K562 (cell line): ENCODE results near the gene TPD52L1. TPM values are rescaled to one million over a fixed set of nuclear protein-coding genes. Genes with fewer than 3 reads are reported as not detected.

Source experiments
- ESRRA ChIP-seq: fragments of 450-650 bp; IDR thresholded peaks from 2 replicates; pipeline ENCODE4 v1.6.1; 2014; ENCODE audit warnings: low read depth, mild to moderate bottlenecking, moderate library complexity, borderline replicate concordance
- HNRNPK ChIP-seq: fragments of 200-400 bp; formaldehyde crosslinking; IDR thresholded peaks from one replicate; pipeline ENCODE4 v1.6.1; 2018; ENCODE audit warnings: mild to moderate bottlenecking, low read depth, low read length; ENCODE audit not compliant: poor library complexity, severe bottlenecking
- SMAD3 ChIP-seq: fragments of 450-650 bp; formaldehyde crosslinking; conservative IDR thresholded peaks from 2 replicates; pipeline ENCODE4 v1.4.0; 2020; ENCODE audit warnings: mild to moderate bottlenecking
- polyA plus RNA-seq, 8 experiments: library from polyadenylated mRNA; depleted of rRNA in 4 of 8; stranded (reverse) in 5 of 8; unstranded in 3 of 8; fragments of >200 nt; fragmentation: Nextera tagmentation in 2 of 8; fragmentation: Illumina TruSeq in 1 of 8; extraction: Ambion mirVana in 2 of 8; extraction: Trizol in 1 of 8; gene quantifications; 2 replicates each; pipeline versions ENCODE4 v1.2.1 to v1.2.3, GENCODE V29; 2011 to 2014; ENCODE audit warnings: inconsistent platforms in 1 of 8, missing spikeins in 1 of 8
- total RNA-seq, 7 experiments: library from RNA; depleted of rRNA in 6 of 7; stranded (reverse); fragments of >200 nt in 6 of 7; fragmentation: Illumina TruSeq in 2 of 7; extraction: Trizol in 2 of 7; gene quantifications; 2 replicates each; pipeline versions ENCODE4 v1.2.1 to v1.2.3, GENCODE V29; 2011 to 2021; ENCODE audit warnings: low replicate concordance in 1 of 7
- TF ChIP-seq, protein P1 (sequence below), 2 experiments: fragments of 450-650 bp; IDR thresholded peaks; 2 replicates each; pipeline ENCODE4 v1.6.1; 2016; ENCODE audit warnings: mild to moderate bottlenecking in 2 of 2, borderline replicate concordance in 1 of 2, low read depth in 1 of 2, moderate library complexity in 1 of 2
- TF ChIP-seq, protein P2 (sequence below): fragments of 450-650 bp; formaldehyde crosslinking; conservative IDR thresholded peaks from 2 replicates; pipeline ENCODE4 v1.4.0; 2022; ENCODE audit warnings: mild to moderate bottlenecking, missing genetic modification characterization

TPD52L1 gene
- total and polyA plus RNA-seq, 9 of the 15 experiments (the other 6 are each of a cell fraction or from before 2014, with no cell fraction given) = 12.9 to 149 (median 75.7) TPM

DNA sequence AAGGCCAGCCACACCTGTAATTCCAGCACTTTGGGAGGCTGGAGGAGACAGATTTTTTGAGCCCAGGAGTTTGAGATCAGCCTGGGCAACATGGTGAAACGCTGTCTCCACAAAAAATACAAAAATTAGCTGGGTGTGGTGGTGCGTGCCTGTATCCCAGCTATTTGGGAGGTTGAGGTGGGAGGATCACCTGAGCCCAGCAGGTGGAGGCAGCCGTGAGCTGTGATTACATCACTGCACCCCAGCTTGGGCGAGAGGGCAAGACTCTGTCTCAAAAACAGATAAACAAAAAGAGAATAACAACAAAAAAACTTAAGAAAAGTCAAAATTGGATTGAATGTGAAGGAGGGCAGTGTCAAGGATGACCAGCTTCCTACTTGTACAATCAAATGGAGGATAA is 2.9 kb downstream of the TPD52L1 start (continued):
- TF ChIP-seq, protein P1, sequence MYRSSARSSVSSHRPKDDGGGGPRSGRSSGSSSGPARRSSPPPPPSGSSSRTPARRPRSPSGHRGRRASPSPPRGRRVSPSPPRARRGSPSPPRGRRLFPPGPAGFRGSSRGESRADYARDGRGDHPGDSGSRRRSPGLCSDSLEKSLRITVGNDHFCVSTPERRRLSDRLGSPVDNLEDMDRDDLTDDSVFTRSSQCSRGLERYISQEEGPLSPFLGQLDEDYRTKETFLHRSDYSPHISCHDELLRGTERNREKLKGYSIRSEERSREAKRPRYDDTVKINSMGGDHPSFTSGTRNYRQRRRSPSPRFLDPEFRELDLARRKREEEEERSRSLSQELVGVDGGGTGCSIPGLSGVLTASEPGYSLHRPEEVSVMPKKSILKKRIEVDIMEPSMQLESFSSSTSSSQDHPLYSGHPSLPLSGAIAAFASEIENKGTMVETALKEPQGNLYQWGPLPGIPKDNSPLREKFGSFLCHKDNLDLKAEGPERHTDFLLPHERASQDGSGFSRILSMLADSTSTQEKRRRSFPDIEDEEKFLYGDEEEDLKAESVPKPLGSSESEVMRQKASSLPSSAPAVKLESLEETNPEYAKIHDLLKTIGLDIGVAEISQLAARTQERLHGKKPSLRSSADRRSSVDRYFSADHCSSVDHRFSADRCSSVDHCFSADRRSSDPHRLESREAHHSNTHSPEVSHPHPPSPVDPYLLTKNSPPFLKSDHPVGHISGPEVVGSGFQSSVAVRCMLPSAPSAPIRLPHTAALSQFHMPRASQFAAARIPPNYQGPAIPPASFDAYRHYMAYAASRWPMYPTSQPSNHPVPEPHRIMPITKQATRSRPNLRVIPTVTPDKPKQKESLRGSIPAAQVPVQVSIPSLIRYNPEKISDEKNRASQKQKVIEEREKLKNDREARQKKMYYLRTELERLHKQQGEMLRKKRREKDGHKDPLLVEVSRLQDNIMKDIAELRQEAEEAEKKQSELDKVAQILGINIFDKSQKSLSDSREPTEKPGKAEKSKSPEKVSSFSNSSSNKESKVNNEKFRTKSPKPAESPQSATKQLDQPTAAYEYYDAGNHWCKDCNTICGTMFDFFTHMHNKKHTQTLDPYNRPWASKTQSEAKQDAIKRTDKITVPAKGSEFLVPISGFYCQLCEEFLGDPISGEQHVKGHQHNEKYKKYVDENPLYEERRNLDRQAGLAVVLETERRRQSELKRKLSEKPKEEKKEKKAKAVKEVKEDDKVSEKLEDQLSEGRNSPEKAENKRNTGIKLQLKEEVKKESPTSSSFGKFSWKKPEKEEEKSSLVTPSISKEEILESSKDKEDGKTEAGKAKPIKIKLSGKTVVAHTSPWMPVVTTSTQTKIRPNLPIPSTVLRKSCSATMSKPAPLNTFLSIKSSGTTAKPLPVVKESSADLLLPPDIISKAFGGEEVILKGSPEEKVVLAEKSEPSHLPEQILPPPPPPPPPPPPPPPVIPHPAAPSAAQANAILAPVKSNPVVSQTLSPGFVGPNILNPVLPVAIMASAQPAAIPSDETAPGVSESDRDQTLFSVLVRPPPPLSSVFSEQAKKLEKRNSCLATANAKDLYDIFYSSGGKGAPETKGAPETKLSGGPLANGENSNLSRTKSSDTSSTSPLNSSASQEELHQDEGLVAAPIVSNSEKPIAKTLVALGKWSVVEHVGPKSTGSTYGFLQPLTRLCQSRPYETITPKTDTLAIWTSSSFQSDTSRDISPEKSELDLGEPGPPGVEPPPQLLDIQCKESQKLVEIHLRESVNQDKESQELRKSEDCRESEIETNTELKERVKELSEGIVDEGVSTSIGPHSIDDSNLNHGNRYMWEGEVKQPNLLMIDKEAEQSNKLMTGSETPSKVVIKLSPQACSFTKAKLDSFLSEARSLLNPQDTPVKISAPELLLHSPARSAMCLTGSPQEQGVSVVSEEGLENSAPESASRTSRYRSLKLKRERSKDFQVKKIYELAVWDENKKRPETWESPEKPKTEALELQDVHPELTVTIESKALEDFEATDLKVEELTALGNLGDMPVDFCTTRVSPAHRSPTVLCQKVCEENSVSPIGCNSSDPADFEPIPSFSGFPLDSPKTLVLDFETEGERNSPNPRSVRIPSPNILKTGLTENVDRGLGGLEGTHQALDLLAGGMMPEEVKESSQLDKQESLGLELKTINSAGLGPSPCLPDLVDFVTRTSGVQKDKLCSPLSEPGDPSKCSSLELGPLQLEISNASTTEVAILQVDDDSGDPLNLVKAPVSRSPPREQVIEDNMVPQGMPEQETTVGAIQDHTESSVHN (IDR thresholded peaks at IDR 0.05; ENCODE audit: borderline replicate concordance in 1 of 2, low read depth in 1 of 2) = no peak
- TF ChIP-seq, protein P2, sequence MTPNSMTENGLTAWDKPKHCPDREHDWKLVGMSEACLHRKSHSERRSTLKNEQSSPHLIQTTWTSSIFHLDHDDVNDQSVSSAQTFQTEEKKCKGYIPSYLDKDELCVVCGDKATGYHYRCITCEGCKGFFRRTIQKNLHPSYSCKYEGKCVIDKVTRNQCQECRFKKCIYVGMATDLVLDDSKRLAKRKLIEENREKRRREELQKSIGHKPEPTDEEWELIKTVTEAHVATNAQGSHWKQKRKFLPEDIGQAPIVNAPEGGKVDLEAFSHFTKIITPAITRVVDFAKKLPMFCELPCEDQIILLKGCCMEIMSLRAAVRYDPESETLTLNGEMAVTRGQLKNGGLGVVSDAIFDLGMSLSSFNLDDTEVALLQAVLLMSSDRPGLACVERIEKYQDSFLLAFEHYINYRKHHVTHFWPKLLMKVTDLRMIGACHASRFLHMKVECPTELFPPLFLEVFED (CRISPR knock-in tag) = no peak
- TF ChIP-seq HNRNPK = no peak
- TF ChIP-seq ESRRA = no peak
- TF ChIP-seq SMAD3 = no peak
